Mesenchymal stem cell (in vitro differentiated cells and primary cell): Measurements from ENCODE around the gene CUTC.
A peak's percentile ranks its signal among the peaks of the same experiment; 100 is the strongest.
"Not testable (repeated sequence)": the region's sequence is repeated elsewhere in the genome, so short reads cannot be mapped to it uniquely, and the experiment has no call there.

Source experiments
- DNase-seq: peaks from one replicate; pipeline ENCODE4 v3.0.0-alpha.2; 2013
- H2AFZ ChIP-seq: one replicate; pipeline ENCODE4 v1.6.1; 2013; ENCODE audit warnings: low read depth, mild to moderate bottlenecking, control low read depth, inconsistent platforms, low read length, moderate library complexity
- H2AK5ac ChIP-seq: 2 replicates; pipeline ENCODE4 v1.6.1; 2013; ENCODE audit warnings: low read length, moderate library complexity, mild to moderate bottlenecking, inconsistent platforms; ENCODE audit not compliant: severe bottlenecking
- H2BK120ac ChIP-seq: one replicate; pipeline ENCODE4 v1.6.1; 2013; ENCODE audit warnings: low read depth, mild to moderate bottlenecking, inconsistent platforms, low read length, moderate library complexity
- H2BK12ac ChIP-seq, 2 experiments: one replicate each; pipeline ENCODE4 v1.6.1; 2013; ENCODE audit warnings: inconsistent platforms in 2 of 2, low read length in 2 of 2, mild to moderate bottlenecking in 2 of 2, moderate library complexity in 2 of 2, control low read depth in 1 of 2
- H2BK15ac ChIP-seq: one replicate; pipeline ENCODE4 v1.6.1; 2013; ENCODE audit warnings: mild to moderate bottlenecking, low read depth, inconsistent platforms; ENCODE audit not compliant: poor library complexity, severe bottlenecking
- H2BK5ac ChIP-seq: 2 replicates; pipeline ENCODE4 v1.6.1; 2013; ENCODE audit warnings: low read depth, mild to moderate bottlenecking, low read length, control low read depth, inconsistent platforms; ENCODE audit not compliant: poor library complexity, severe bottlenecking
- H3K14ac ChIP-seq, 2 experiments: one replicate each; pipeline ENCODE4 v1.6.1; 2013; ENCODE audit warnings: inconsistent platforms in 2 of 2, low read length in 2 of 2, control low read depth in 1 of 2, mild to moderate bottlenecking in 1 of 2, moderate library complexity in 1 of 2
- H3K18ac ChIP-seq, 2 experiments: one replicate each; pipeline ENCODE4 v1.6.1; 2013; ENCODE audit warnings: inconsistent platforms in 2 of 2, low read length in 2 of 2, control low read depth in 1 of 2, low read depth in 1 of 2, mild to moderate bottlenecking in 1 of 2
- H3K23ac ChIP-seq, 2 experiments: one replicate each; pipeline ENCODE4 v1.6.1; 2013; ENCODE audit warnings: inconsistent platforms in 2 of 2, low read length in 2 of 2, mild to moderate bottlenecking in 2 of 2, moderate library complexity in 2 of 2, control low read depth in 1 of 2
- H3K27ac ChIP-seq: 2 replicates; pipeline ENCODE4 v1.5.1; 2013; ENCODE audit warnings: mild to moderate bottlenecking, moderate library complexity, low read length, control low read depth, inconsistent platforms; ENCODE audit not compliant: poor library complexity, severe bottlenecking
- H3K27me3 ChIP-seq, 2 experiments: 2 replicates each; pipeline versions ENCODE4 v1.6.1 to v1.7.0; 2013; ENCODE audit warnings: low read length in 2 of 2, mild to moderate bottlenecking in 2 of 2, moderate library complexity in 2 of 2, control low read depth in 1 of 2, inconsistent platforms in 1 of 2; ENCODE audit not compliant: control insufficient read depth in 1 of 2, insufficient read depth in 1 of 2
- H3K36me3 ChIP-seq, 2 experiments: 2 replicates each; pipeline versions ENCODE4 v1.6.1 to v1.7.0; 2013; ENCODE audit warnings: low read length in 2 of 2, control low read depth in 1 of 2, inconsistent platforms in 1 of 2, low read depth in 1 of 2, mild to moderate bottlenecking in 1 of 2; ENCODE audit not compliant: insufficient read depth in 2 of 2, control insufficient read depth in 1 of 2
- H3K4ac ChIP-seq, 2 experiments: one replicate each; pipeline ENCODE4 v1.6.1; 2013; ENCODE audit warnings: inconsistent platforms in 2 of 2, low read length in 2 of 2, mild to moderate bottlenecking in 2 of 2, moderate library complexity in 2 of 2, control low read depth in 1 of 2, low read depth in 1 of 2
- H3K4me1 ChIP-seq: 2 replicates; pipeline ENCODE4 v1.6.1; 2013; ENCODE audit warnings: low read depth, low read length, control low read depth; ENCODE audit not compliant: control insufficient read depth, insufficient read depth
- H3K4me2 ChIP-seq: 2 replicates; pipeline ENCODE4 v1.6.1; 2013; ENCODE audit warnings: low read length, mild to moderate bottlenecking, inconsistent platforms; ENCODE audit not compliant: poor library complexity, severe bottlenecking
- H3K4me3 ChIP-seq, 2 experiments: 2 replicates each; pipeline versions ENCODE4 v1.5.1 to v1.7.0; 2013; ENCODE audit warnings: low read length in 2 of 2, mild to moderate bottlenecking in 2 of 2, control low read depth in 1 of 2, low read depth in 1 of 2; ENCODE audit not compliant: insufficient read depth in 1 of 2
- H3K79me1 ChIP-seq: replicated peaks from 2 replicates; pipeline ENCODE4 v1.6.1; 2013; ENCODE audit warnings: mild to moderate bottlenecking, control low read depth, low read length, inconsistent platforms; ENCODE audit not compliant: poor library complexity, severe bottlenecking
- H3K9ac ChIP-seq: 2 replicates; pipeline ENCODE4 v1.7.0; 2013; ENCODE audit warnings: mild to moderate bottlenecking, low read length, moderate library complexity
- H3K9me3 ChIP-seq: 2 replicates; pipeline ENCODE4 v1.7.0; 2013; ENCODE audit warnings: mild to moderate bottlenecking, low read length; ENCODE audit not compliant: control insufficient read depth
- H4K8ac ChIP-seq: one replicate; pipeline ENCODE4 v1.6.1; 2013; ENCODE audit warnings: inconsistent platforms, mild to moderate bottlenecking, low read length, moderate library complexity
- H4K91ac ChIP-seq: one replicate; pipeline ENCODE4 v1.6.1; 2013; ENCODE audit warnings: mild to moderate bottlenecking, low read length, inconsistent platforms
- WGBS: methylation state at CpG from one replicate; pipeline ENCODE4 v1.1.7; 2013; ENCODE audit warnings: mixed read lengths; 5-methylcytosine and 5-hydroxymethylcytosine counted together

The CUTC gene

GRCh38 chr10:99742701-99743100, 10.7 kb downstream of the CUTC start:
- Histone ChIP-seq H3K18ac (no peak overlapping the region), H3K9me3 (peaks cover 29% of the 10 kb centered on the region), H3K23ac (no peak overlapping the region), H2BK120ac (no peak overlapping the region), H4K91ac (no peak overlapping the region), H3K9ac (peak overlapping the region; percentile 48), H3K4ac (no peak overlapping the region), H2BK12ac (no peak overlapping the region), H3K27me3 (no peaks in the 10 kb centered on the region), H2BK15ac (no peak overlapping the region), H3K27ac (no peak overlapping the region), H2AK5ac (no peak overlapping the region), H2BK5ac (no peak overlapping the region), H3K4me1 (no peaks in the 10 kb centered on the region), H3K14ac (no peak overlapping the region), H2AFZ (no peak overlapping the region), H3K4me2 (no peak overlapping the region), H3K36me3 (peaks cover 9 to 86% of the 10 kb centered on the region in 2 experiments), H3K4me3 (peak overlapping the region in 1 of 2 experiments; percentile 50), H3K79me1 (peaks cover 6% of the 10 kb centered on the region), H4K8ac (no peak overlapping the region)
- peak; percentile 50 for DNase-seq
- WGBS = 50% methylated on average over 1 of the region's 2 CpGs

DNA sequence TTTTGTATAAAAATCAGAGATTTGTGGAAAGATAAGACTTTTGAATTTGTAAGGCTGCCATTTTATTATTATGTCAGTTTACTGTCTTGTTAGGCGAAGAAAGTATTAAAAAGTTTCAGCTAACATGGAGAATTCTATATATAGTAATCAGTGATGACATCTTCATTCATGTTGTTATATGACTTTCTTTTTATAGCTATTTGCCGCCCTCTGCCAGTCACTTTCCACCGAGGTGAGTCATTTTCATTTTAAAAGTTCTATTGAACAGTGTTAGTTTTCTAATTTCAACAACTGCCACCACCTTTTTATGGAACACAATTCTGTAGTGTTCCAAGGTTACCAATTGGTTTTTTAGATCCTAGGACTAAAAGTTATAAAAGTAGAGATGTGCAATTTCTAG, 11.8 kb downstream of the CUTC start:
- H3K79me1 ChIP-seq = peaks cover 7% of the 10 kb centered on the region
- H3K9me3 ChIP-seq = peaks cover 26% of the 10 kb centered on the region
- H3K9ac ChIP-seq = no peak overlapping the region
- no peak overlapping the region for H4K8ac ChIP-seq
- no peak for DNase-seq
- H2AFZ ChIP-seq = no peak overlapping the region
- H3K4ac ChIP-seq = no peak overlapping the region
- H3K4me3 ChIP-seq = no peak overlapping the region
- no peak overlapping the region for H2AK5ac ChIP-seq
- no peak overlapping the region for H3K23ac ChIP-seq
- H3K27ac ChIP-seq = no peak overlapping the region
- H2BK120ac ChIP-seq = no peak overlapping the region
- H2BK12ac ChIP-seq = no peak overlapping the region
- H3K4me1 ChIP-seq = no peaks in the 10 kb centered on the region
- no peaks in the 10 kb centered on the region for H3K27me3 ChIP-seq
- H3K18ac ChIP-seq = no peak overlapping the region
- no peak overlapping the region for H4K91ac ChIP-seq
- H3K36me3 ChIP-seq = peaks cover 9 to 89% of the 10 kb centered on the region in 2 experiments
- no peak overlapping the region for H2BK15ac ChIP-seq
- no peak overlapping the region for H3K14ac ChIP-seq
- H3K4me2 ChIP-seq = no peak overlapping the region
- H2BK5ac ChIP-seq = no peak overlapping the region
- WGBS = no CpG with 5 or more reads among the region's 3 CpGs

DNA sequence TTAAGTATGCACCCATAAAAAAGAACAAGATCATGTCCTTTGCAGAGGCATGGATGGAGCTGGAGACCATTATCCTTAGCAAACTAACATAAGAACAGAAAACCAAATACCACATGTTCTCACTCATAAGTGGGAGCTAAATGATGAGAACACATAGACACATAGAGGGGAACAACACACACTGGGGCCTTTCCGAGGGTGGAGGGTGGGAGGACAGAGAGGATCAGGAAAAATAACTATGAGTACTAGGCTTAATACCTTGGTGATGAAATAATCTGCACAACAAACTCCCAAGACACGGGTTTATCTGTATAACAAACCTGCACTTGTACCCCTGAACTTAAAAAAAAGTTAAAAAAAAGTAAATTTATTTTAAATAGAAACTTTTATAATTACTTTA, 14.1 kb downstream of the CUTC start:
- H3K4me3 ChIP-seq, H2BK120ac ChIP-seq, H3K27me3 ChIP-seq, H3K4ac ChIP-seq, H2BK5ac ChIP-seq, H3K18ac ChIP-seq, H3K79me1 ChIP-seq, DNase-seq, H2BK12ac ChIP-seq, H4K8ac ChIP-seq, H3K27ac ChIP-seq, H3K9me3 ChIP-seq, H2BK15ac ChIP-seq, H3K14ac ChIP-seq, H2AK5ac ChIP-seq, H3K23ac ChIP-seq, H4K91ac ChIP-seq, H2AFZ ChIP-seq, H3K4me1 ChIP-seq, H3K9ac ChIP-seq, H3K4me2 ChIP-seq: not testable (repeated sequence)
- peaks cover 9 to 88% of the 10 kb centered on the region in 2 experiments for H3K36me3 ChIP-seq
- WGBS = 83% methylated on average over 1 of the region's 2 CpGs

DNA sequence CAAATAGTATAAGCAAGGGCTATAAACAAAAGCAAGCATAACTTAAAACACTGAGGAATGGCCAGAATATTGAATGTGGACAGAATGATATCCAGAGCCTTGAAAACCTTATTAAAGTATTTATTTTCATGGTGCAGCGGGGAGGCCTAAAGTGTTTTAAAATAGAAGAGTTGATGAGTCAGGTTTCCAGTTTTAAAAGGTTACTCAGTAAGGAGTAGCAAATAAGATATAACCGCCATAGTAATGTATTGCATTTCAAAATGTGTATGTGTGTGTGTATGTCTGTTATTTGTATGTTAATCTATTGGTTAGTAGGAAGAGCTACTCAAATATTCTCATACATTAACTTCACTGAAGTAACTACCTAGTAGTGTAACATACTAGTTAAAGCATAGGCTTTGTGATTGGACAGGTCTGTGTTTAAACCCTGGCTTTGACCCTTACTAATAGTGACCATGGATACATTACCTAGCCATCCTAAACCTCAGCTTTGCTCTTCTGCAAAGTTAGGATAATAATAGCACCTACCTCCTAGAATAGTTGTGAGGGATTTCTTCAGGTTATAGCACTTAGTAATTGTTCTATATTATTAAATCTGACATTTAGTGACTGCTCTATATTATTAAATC, 16.9 kb downstream of the CUTC start:
- no peak overlapping the region for H3K9ac ChIP-seq
- no peak overlapping the region for H3K23ac ChIP-seq
- no peak overlapping the region for H4K91ac ChIP-seq
- H2AK5ac ChIP-seq = no peak overlapping the region
- no peaks in the 10 kb centered on the region for H3K4me1 ChIP-seq
- 94% methylated on average over 1 of the region's 2 CpGs for WGBS
- H3K79me1 ChIP-seq = peaks cover 5% of the 10 kb centered on the region
- no peak overlapping the region for H3K4me3 ChIP-seq
- no peak overlapping the region for H2BK12ac ChIP-seq
- no peak overlapping the region for H2BK120ac ChIP-seq
- H3K27me3 ChIP-seq = no peaks in the 10 kb centered on the region
- no peak overlapping the region for H2BK15ac ChIP-seq
- peaks cover 9 to 95% of the 10 kb centered on the region in 2 experiments for H3K36me3 ChIP-seq
- no peak overlapping the region for H3K27ac ChIP-seq
- no peak overlapping the region for H2AFZ ChIP-seq
- H3K4me2 ChIP-seq = no peak overlapping the region
- no peak for DNase-seq
- no peak overlapping the region for H3K4ac ChIP-seq
- H3K14ac ChIP-seq = no peak overlapping the region
- H4K8ac ChIP-seq = no peak overlapping the region
- H3K18ac ChIP-seq = no peak overlapping the region
- no peak overlapping the region for H2BK5ac ChIP-seq
- H3K9me3 ChIP-seq = no peaks in the 10 kb centered on the region
